ENCODE data around the gene ZMYM2. TPM values are rescaled to one million over a fixed set of nuclear protein-coding genes. Genes with fewer than 3 reads are reported as not detected.

ZMYM2 gene
- total RNA-seq, 1 donor from 2014 or later = 75.2 TPM

- H3K4me1 Mint-ChIP-seq = peaks cover 12% of the 10 kb centered on the region
- ChIA-PET POLR2A (interaction anchor here (0.7 kb wide), 1 partner anchor 206 kb away, joined by 3 read pairs; no protein-coding TSS in a partner anchor), CTCF (no interaction called here)
- no peak overlapping the region for H3K4me3 Mint-ChIP-seq
- H3K27ac Mint-ChIP-seq = no peak overlapping the region
- DNase-seq (no peak), ATAC-seq (ENCODE audit: low read depth) (no peak)
- peaks cover 56% of the 10 kb centered on the region for H3K36me3 Mint-ChIP-seq (ENCODE audit: low read depth)
- H3K27me3 Mint-ChIP-seq = no peaks in the 10 kb centered on the region
- no peaks in the 10 kb centered on the region for H3K9me3 Mint-ChIP-seq
- no peak for TF ChIP-seq CTCF (IDR thresholded peaks at IDR 0.05)
- intact Hi-C loops (cut with micrococcal nuclease) = no loop called here
Measured at GRCh38 chr13:20074966-20075365, 116.4 kb downstream of the ZMYM2 start.

- POLR2A ChIA-PET = no interaction called here
Measured at GRCh38 chr13:20077086-20077485, 118.6 kb downstream of the ZMYM2 start.

GRCh38 chr13:20080377-20081164 is 122.0 kb downstream of the ZMYM2 start:
- Mint-ChIP-seq H3K27me3 (no peaks in the 10 kb centered on the region), H3K4me3 (no peak overlapping the region), H3K36me3 (ENCODE audit: low read depth) (peaks cover 59% of the 10 kb centered on the region), H3K9me3 (no peaks in the 10 kb centered on the region), H3K4me1 (no peaks in the 10 kb centered on the region), H3K27ac (no peak overlapping the region)
- no peak for ATAC-seq (ENCODE audit: low read depth)
- DNase-seq = no peak
- intact Hi-C loops (cut with micrococcal nuclease) = no loop called here
- ChIA-PET CTCF (no interaction called here), POLR2A (no interaction called here)
- TF ChIP-seq CTCF (IDR thresholded peaks at IDR 0.05) = no peak

More at GRCh38 chr13:20077086-20077485, 118.6 kb downstream of the ZMYM2 start:
- CTCF ChIA-PET = no interaction called here
- Mint-ChIP-seq H3K4me3 (no peak overlapping the region), H3K27me3 (no peaks in the 10 kb centered on the region), H3K4me1 (peaks cover 12% of the 10 kb centered on the region), H3K36me3 (ENCODE audit: low read depth) (peaks cover 44% of the 10 kb centered on the region), H3K9me3 (no peaks in the 10 kb centered on the region), H3K27ac (no peak overlapping the region)
- ATAC-seq (ENCODE audit: low read depth) (no peak), DNase-seq (no peak)
- no peak for TF ChIP-seq CTCF (IDR thresholded peaks at IDR 0.05)
- intact Hi-C loops (cut with micrococcal nuclease) = no loop called here

- no peak for DNase-seq
- no peaks in the 10 kb centered on the region for H3K27me3 Mint-ChIP-seq
Measured at GRCh38 chr13:20090349-20090748, 131.8 kb downstream of the ZMYM2 start.

More at GRCh38 chr13:20090349-20090748, 131.8 kb downstream of the ZMYM2 start:
- ATAC-seq (ENCODE audit: low read depth) = no peak
- H3K27ac Mint-ChIP-seq = no peak overlapping the region
- no peak for TF ChIP-seq CTCF (IDR thresholded peaks at IDR 0.05)
- H3K4me1 Mint-ChIP-seq = no peaks in the 10 kb centered on the region
- CTCF ChIA-PET = interaction anchor here (1.4 kb wide), 1 partner anchor 72 kb away, joined by 3 read pairs; no protein-coding TSS in a partner anchor
- intact Hi-C loops (cut with micrococcal nuclease) = loop anchor here (1.0 kb wide), 1 partner anchor 73 kb away; no protein-coding TSS in a partner anchor
- H3K4me3 Mint-ChIP-seq = no peak overlapping the region
- POLR2A ChIA-PET = no interaction called here
- H3K36me3 Mint-ChIP-seq (ENCODE audit: low read depth) = peaks cover 19% of the 10 kb centered on the region
- H3K9me3 Mint-ChIP-seq = no peaks in the 10 kb centered on the region
